Suprapubic skin (tissue), 4 donors: Measurements from ENCODE around the gene KLC4.

Experiments used
- CTCF ChIP-seq, 2 donors: fragments of 200-600 bp in 1 of 2; fragments of 450-650 bp in 1 of 2; sonication (generic) in 1 of 2; IDR thresholded peaks; one replicate each; pipeline ENCODE4 v1.5.1; 2016 to 2019; ENCODE audit warnings: antibody characterized with exemption in 2 of 2, mild to moderate bottlenecking in 1 of 2, moderate library complexity in 1 of 2
- EP300 ChIP-seq: sonication (generic); formaldehyde crosslinking; IDR thresholded peaks from one replicate; pipeline ENCODE4 v1.6.1; 2017; ENCODE audit warnings: antibody characterized with exemption
- POLR2A ChIP-seq, 2 donors: fragments of 450-650 bp; IDR thresholded peaks; one replicate each; pipeline ENCODE4 v1.6.1; 2017; ENCODE audit warnings: antibody characterized with exemption in 2 of 2, mild to moderate bottlenecking in 2 of 2, moderate library complexity in 2 of 2
- POLR2AphosphoS5 ChIP-seq, 3 donors: sonication (generic); formaldehyde crosslinking; IDR thresholded peaks; one replicate each; pipeline ENCODE4 v1.6.1; 2017; ENCODE audit warnings: antibody characterized with exemption in 3 of 3

DNA sequence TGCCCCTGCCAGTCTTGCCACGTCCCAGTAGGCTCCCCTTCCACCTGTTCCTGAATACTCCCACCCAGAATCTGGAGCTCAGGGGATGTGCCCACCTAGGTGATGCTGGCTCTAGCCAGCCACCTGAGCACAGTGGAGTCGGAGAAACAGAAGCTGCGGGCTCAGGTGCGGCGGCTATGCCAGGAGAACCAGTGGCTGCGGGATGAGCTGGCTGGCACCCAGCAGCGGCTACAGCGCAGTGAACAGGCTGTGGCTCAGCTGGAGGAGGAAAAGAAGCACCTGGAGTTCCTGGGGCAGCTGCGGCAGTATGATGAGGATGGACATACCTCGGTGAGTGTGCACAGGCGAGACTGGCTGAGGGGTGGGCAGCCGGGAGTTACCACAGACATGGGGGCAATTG is 3.4 kb downstream of the KLC4 start:
- TF ChIP-seq CTCF (IDR thresholded peaks at IDR 0.05) (no peak), POLR2A (IDR thresholded peaks at IDR 0.05) (no peak), POLR2AphosphoS5 (IDR thresholded peaks at IDR 0.05) (no peak), EP300 (no peak)
